HG03565 (cell line): ENCODE results near the gene LAT.
"Not testable (repeated sequence)": the region's sequence is repeated elsewhere in the genome, so short reads cannot be mapped to it uniquely, and the experiment has no call there.

Experiments
- ATAC-seq: cut with Tn5 transposase; IDR thresholded peaks from one replicate; pipeline ENCODE4 v1.9.1; 2021; ENCODE audit warnings: mild to moderate bottlenecking, moderate library complexity; ENCODE audit not compliant: unreplicated experiment

The LAT gene

DNA sequence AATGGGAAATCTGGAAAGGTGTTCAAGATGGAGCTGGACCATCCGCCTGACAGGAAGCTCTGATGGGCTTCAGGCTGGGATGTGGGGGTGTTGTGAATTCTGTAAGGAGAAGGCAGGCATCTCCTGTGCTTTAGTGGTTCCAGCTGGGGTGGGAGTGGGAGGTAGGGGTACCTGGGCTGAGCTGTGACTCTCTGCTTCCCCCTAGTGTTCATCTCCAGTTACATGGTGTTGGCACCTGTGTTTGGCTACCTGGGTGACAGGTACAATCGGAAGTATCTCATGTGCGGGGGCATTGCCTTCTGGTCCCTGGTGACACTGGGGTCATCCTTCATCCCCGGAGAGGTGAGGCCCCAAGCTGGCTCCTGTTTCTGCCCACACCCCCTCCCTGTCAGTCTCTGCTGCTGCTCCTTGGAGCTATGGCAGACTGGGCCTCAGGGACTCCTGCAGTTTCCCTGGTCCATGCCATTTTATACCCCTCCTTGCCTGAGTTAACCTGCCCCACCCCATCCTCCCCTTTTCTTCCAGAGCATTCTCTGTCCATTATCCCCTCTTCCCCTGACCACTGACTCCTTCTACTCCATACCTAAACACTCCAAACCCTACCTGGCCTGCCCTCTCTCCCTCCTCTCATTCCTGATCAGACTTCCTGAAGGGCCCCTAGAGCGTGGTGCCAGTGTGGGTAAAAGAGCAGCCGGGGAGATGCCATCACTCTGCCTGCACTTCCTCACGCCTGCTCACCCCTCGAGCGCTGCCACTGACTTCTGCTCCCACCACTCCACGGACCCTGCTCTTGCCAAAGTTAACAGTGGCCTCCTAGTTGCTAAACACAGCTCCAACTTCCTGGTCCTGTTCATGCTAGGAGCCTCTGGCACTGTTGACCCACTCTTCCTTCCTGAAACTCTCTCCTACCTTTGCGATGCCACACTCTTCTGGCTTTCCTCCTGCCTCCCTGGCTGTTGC lies 6.9 kb upstream of the LAT start:
- ATAC-seq = no peak

DNA sequence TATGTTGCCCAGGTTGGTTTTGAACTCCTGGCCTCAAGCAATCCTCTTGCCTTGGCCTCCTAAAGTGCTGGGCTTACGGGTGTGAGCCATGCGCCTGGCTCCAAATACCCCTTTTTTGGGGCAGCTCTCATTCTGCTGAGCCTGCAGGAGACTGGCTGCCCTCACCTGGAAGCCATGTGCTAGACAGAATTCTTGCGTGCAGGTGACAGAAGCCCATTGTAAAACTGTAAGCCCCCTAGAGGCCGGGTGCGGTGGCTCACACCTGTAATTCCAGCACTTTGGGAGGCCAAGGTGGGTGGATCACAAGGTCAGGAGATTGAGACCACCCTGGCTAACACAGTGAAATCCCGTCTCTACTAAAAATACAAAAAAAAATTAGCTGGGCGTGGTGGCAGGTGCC lies 4.5 kb upstream of the LAT start:
- not testable (repeated sequence) for ATAC-seq

DNA sequence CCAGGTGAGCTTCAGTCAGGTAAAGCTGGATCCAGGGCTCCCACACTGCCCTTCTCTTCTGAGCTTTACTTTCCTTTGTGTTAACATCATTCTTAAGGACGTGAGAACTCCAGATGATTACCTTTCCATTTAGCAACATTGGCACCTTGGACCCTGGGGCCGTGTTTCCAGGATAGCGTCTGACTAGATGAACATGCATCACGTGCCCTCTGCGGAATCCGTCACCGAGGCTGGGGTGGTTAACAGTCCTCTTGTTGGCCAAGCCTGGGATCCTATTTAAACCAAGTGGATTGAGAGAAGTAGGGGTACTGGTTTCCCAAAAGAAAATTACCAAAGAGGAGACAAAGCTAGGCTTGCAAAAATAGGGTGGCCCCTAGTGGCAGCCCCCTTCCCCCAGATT lies 3.9 kb upstream of the LAT start:
- no peak for ATAC-seq

DNA sequence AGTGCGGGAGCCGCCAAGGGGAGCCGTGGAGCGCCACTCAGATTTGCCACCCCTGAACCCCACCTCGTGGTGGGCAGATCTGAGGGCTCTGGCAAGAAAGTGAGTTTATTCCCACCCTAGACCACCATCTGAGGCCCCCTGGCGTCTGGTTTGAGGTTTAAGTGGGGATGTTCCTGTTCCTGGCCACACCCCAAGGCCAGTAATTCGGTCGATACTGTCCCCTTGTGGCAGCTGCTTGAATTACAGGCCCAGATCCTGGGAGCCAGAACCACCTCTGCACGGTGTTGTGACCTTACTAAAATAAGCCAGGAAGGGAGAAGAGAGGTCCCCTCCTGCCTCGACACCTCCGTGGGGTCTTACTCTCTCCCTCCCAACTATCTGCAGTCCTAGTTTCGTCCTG lies 3.3 kb upstream of the LAT start:
- ATAC-seq = no peak

DNA sequence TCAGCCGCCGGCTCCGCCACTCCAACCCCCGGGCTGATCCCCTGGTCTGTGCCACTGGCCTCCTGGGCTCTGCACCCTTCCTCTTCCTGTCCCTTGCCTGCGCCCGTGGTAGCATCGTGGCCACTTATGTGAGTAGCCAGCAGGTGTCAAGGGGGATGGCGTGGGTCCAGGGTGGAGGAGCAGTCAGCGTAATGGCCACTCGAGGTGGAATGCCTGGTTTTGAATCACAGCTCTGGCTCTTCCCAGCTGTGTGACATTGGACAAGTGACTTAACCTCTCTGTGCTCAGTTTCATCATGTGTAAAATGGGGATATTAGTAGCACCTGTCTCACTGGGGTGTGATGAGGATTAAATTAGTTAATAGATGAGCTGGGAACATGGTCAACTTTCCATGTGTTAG lies 2.4 kb upstream of the LAT start:
- ATAC-seq = no peak

DNA sequence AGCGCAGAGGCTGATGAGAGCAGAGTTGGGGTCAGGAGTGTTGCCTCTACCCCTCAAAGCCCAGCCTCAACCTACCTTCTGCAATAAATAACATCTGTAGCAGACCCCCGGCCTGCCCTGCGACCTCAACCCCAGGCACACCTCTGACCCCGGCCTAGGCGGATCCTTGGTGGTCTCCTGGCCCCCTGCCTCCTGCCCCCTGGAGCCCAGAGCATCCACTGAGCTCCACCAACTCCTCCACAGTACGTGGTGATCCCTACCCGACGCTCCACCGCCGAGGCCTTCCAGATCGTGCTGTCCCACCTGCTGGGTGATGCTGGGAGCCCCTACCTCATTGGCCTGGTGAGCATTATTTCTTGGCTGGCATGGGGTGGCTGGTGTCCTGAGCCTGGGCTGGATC lies 1.9 kb upstream of the LAT start:
- ATAC-seq = no peak

DNA sequence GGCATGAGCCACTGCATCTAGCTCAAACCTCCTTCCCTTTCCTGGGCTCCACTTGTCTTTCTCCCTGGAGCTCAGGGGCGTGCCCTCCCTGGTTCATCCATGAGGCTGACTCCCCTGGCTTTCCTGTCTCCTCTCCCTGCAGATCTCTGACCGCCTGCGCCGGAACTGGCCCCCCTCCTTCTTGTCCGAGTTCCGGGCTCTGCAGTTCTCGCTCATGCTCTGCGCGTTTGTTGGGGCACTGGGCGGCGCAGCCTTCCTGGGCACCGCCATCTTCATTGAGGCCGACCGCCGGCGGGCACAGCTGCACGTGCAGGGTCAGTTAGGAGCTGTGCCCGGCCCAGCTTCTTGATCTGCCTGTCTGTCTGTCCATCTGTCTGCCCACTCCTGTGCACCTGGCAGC lies 1.2 kb upstream of the LAT start:
- no peak for ATAC-seq

DNA sequence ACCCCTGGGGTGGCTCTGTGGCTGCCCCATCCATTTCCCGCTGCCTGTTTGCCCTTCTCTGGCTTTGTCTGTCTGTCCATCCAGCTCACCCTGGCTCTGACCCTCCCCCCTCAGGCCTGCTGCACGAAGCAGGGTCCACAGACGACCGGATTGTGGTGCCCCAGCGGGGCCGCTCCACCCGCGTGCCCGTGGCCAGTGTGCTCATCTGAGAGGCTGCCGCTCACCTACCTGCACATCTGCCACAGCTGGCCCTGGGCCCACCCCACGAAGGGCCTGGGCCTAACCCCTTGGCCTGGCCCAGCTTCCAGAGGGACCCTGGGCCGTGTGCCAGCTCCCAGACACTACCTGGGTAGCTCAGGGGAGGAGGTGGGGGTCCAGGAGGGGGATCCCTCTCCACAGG lies 761 bp upstream of the LAT start:
- no peak for ATAC-seq

DNA sequence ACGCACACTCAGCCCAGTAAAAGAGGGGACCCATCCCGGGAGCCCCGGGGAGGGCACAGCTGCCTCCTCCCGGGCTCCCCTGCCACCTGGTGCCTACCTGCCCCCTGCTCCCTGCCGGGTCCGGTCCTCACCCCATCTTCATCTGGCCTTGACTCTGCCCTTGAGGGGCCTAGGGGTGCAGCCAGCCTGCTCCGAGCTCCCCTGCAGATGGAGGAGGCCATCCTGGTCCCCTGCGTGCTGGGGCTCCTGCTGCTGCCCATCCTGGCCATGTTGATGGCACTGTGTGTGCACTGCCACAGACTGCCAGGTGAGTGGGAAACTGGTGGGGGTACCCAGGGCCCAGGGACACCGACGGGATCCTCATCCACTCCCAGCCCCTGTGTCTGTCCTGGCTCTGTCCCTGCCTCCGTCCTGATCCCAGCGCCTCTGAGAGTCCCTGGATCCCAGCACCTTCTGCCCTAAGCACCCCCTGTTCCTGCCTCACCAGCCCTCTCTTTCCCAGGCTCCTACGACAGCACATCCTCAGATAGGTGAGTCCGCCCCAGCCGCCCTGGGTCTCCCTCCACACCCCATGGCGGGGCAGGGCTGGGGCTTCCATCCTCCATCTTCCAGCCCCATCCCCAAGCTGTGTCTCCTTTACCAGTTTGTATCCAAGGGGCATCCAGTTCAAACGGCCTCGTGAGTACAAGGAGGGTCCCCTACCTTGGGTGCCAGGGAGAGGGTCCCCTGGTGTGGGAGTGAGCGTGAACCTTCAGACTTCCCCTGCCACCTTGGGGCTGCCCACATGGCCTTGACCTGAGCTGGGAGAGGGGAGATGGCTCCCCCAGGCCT lies 574 bp downstream of the LAT start:
- ATAC-seq = no peak

DNA sequence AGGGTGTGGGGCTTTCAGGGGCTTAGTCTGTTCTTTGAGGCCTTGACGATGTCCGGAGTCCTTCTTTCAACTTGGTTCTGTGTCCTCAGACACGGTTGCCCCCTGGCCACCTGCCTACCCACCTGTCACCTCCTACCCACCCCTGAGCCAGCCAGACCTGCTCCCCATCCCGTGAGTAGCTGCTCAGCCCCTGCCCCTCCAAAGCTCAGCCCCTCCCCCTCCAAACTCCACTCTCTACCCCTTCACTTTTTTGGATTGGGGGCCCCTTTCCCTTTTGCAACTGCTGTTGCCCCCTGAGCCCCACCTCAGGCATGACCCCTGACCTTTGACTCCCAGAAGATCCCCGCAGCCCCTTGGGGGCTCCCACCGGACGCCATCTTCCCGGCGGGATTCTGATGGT lies 1.2 kb downstream of the LAT start:
- ATAC-seq = no peak

DNA sequence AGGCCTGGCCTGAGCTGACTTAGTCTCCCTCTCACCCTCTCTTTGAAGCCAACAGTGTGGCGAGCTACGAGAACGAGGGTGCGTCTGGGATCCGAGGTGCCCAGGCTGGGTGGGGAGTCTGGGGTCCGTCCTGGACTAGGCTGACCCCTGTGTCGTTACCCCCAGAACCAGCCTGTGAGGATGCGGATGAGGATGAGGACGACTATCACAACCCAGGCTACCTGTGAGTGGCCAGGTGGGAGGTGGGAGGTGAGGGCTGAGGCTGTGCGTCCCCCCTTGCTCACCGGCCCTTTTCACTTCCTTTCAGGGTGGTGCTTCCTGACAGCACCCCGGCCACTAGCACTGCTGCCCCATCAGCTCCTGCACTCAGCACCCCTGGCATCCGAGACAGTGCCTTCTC lies 1.6 kb downstream of the LAT start:
- ATAC-seq = no peak

DNA sequence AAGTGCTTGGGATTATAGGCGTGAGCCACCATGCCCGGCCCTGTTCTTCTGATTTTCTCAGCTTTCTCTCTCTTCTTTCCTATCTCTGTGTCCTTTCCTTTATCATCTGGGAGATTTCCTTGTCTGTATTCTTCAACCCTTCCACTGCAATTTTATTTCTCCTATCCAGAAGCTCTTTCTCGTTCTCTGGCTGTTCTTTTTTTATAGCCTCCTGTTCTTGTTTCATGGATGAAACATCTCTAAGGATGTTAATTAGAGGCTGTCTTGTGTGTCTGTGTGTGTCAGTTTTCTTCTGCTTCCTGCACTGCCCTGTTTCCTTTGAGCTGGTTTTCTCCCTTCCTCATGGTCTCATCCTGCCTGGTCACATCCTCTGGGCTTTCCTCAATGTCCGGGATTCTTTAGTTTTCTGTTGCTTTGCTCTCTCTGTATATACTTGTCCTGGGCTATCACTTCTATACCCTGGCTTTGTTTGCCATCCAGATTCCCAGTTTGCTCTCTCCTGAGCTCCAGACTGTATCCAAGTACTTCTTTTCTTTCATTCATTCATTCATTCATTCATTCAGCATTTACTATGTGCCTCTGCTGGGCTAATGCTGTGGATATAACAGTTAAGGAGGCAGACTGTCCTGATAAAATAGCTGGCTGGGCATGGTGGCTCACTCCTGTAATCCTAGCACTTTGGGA lies 2.5 kb downstream of the LAT start:
- no peak for ATAC-seq

DNA sequence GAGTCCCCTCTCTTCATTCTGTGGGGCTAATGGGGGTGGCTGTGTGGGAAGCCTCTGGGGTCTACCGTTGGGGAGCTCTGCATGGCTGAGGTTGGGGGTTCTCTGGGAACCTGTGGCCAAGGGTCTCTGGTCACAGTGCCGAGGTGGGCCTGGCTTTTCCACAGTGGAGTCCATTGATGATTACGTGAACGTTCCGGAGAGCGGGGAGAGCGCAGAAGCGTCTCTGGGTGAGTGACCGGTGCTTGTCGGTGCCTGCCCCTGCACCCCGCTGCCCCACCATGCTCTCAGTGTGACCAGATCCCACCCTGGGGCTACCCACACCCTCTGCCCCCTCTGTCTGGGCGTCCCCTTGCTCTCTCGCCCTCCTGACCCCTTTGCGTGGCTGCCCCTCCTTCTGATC lies 4.5 kb downstream of the LAT start:
- ATAC-seq = no peak

DNA sequence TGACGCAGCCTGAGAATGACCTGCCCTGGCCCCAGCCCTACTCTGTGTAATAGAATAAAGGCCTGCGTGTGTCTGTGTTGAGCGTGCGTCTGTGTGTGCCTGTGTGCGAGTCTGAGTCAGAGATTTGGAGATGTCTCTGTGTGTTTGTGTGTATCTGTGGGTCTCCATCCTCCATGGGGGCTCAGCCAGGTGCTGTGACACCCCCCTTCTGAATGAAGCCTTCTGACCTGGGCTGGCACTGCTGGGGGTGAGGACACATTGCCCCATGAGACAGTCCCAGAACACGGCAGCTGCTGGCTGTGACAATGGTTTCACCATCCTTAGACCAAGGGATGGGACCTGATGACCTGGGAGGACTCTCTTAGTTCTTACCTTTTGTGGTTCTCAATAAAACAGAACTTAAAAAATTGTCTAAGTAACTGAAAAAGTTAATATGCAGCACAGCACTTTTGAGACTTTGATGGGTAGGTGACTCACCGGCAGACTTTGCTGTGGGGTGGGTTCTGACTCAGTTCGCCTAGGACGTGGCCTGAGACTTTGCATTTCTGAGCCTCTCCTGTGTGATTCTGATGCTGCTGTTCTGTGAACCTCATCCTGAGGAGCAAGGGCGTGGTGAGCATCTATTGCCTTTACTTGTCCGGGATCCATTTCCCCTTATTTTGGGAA lies 5.7 kb downstream of the LAT start:
- no peak for ATAC-seq

DNA sequence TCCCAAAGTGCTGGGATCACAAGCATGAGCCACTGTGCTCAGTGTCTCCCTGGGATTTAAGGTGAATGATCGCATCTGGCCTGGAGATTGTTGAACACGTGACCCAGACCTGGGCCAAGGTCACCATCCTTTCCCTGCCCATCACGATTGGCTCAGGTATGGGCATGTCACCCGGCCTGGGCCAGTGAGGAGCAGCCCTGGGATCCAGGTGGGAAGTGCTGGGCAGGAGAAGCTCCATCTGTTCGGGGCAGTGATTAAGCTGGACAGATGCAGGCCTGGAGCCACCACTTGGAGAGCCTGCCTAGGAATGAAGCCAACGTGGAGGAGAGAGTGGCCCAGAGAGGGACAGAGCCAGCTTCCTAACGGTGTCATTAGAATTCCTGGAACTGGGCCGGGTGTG lies 6.8 kb downstream of the LAT start:
- no peak for ATAC-seq

DNA sequence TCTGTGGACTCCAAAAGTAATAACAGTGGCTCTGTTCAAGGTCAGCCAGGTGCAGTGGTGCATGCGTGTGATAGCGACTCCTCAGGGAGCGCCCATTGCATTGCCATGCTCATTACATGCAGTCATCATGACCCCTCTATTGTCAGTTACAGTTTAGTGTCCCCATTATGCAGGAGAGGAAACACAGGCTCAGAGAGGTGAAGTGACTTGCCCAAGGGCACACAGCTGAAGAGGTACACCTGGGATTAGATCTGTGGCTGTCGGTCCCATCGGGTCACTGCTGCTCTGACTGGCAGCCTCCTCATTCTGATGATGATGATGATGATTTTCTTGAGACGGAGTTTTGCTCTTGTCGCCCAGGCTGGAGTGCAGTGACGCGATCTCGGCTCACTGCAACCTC lies 7.6 kb downstream of the LAT start:
- ATAC-seq = no peak

DNA sequence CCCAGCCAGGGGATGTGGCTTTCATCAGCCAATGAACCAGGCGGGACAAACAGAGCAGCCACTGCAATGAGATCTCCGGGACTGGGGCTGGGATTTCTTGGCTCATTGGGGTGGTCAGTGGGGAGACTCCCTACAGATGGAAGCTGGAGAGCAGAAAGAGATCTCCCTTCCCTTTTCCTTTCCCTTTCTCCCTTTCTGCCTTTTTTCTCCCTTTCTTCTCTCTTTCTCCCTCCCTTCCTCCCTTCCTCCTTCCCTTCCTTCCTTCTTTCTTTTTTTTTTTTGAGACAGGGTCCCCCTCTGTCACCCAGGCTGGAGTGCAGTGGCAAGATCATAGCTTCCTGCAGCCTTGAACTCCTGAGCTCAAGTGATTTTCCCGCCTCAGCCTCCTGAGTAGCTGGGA lies 14.0 kb downstream of the LAT start:
- ATAC-seq = no peak

DNA sequence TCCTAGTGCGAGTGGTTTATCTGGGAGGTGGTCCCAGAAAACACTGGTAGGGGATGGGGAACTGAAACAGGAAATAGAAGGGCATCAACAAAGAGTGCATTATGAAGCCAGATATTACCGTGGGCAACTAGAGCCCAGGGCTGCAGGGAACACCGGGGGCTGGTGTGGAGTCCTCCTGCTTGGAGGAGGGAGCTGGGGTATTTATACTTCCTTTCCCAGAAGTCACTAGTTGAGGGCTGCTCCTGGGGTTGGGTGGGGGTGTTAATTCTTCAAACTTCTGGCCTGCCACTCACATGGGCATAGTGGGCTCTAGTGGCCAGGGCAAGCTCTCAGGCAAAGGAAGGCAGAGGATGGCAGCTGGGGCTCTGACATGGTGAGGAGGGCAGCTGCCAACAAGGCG lies 14.7 kb downstream of the LAT start:
- no peak for ATAC-seq

DNA sequence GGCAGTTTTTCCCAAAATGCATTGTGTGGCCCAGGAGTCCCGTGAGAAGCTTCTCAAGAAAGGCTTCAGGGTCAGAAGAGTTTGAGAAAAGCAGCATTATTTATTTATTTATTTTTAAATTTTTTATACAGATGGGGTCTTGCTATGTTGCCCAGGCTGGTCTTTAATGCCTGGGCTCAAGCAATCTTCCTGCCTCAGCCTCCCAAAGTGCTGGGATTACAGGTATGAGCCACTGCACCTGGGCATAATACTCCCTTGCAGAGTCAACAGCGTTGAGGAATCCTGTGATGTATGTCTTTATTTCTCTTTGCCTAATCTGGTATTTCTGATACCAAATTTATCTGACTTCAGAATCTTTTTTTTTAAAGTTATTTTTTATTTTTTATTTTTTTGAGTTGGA lies 15.2 kb downstream of the LAT start:
- no peak for ATAC-seq

DNA sequence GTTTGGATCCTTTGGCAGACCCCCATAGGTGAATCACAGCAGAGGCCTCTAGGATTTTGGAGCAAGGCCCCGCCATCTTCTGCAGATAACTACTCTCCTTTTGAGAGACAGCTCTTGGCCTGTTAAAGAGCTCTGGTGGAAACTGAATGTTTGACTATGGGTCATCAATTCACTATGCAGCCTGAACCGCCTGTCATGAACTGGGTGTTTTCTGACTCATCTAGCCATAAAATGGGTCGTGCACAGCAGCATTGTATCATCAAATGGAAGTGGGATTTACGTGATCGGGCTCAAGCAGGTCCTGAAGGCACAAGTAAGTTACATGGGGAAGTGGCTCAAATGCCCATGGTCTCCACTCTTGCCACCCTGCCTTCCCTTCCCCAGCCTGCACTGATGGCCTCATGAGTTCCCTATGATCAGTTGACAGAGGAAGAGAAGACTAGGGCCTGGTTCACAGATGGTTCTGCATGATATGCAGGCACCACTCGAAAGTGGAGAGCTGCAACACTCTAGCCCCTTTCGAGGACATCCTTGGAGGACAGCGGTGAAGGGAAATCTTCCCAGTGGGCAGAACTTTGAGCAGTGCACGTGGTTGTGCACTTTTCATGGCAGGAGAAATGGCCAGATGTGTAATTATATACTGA lies 19.8 kb downstream of the LAT start:
- ATAC-seq = not testable (repeated sequence)
